Measurements from ENCODE around the gene TSC2.
"Not testable (repeated sequence)": the region's sequence is repeated elsewhere in the genome, so short reads cannot be mapped to it uniquely, and the experiment has no call there.

TSC2 gene

GRCh38 chr16:2092256-2092620, 44.5 kb downstream of the TSC2 start:
- H3K4me3 Mint-ChIP-seq: no peak overlapping the region
- H3K27ac Mint-ChIP-seq: no peak overlapping the region
- no peak for DNase-seq (ENCODE audit: low spot score)
- peaks cover 4% of the 10 kb centered on the region for H3K36me3 Mint-ChIP-seq (ENCODE audit: low read depth)
- no peaks in the 10 kb centered on the region for H3K27me3 Mint-ChIP-seq (ENCODE audit: low read depth)
- no peaks in the 10 kb centered on the region for H3K9me3 Mint-ChIP-seq
- no peaks in the 10 kb centered on the region for H3K4me1 Mint-ChIP-seq (ENCODE audit: low read depth)

- H3K27me3 Mint-ChIP-seq (ENCODE audit: low read depth): no peaks in the 10 kb centered on the region
Measured at GRCh38 chr16:2092866-2093265, 45.1 kb downstream of the TSC2 start.

GRCh38 chr16:2093793-2094192, 46.0 kb downstream of the TSC2 start:
- H3K9me3 Mint-ChIP-seq: no peaks in the 10 kb centered on the region
- H3K27me3 Mint-ChIP-seq (ENCODE audit: low read depth): no peaks in the 10 kb centered on the region
- H3K36me3 Mint-ChIP-seq (ENCODE audit: low read depth): peaks cover 4% of the 10 kb centered on the region
- no peak overlapping the region for H3K27ac Mint-ChIP-seq
- DNase-seq (ENCODE audit: low spot score): no peak
- no peaks in the 10 kb centered on the region for H3K4me1 Mint-ChIP-seq (ENCODE audit: low read depth)
- no peak overlapping the region for H3K4me3 Mint-ChIP-seq

More at GRCh38 chr16:2092866-2093265, 45.1 kb downstream of the TSC2 start:
- no peaks in the 10 kb centered on the region for H3K9me3 Mint-ChIP-seq
- no peaks in the 10 kb centered on the region for H3K4me1 Mint-ChIP-seq (ENCODE audit: low read depth)
- H3K4me3 Mint-ChIP-seq: no peak overlapping the region
- no peak for DNase-seq (ENCODE audit: low spot score)
- no peak overlapping the region for H3K27ac Mint-ChIP-seq
- H3K36me3 Mint-ChIP-seq (ENCODE audit: low read depth): peaks cover 4% of the 10 kb centered on the region

- H3K4me1 Mint-ChIP-seq (ENCODE audit: low read depth): no peaks in the 10 kb centered on the region
- H3K4me3 Mint-ChIP-seq: no peak overlapping the region
- no peak for DNase-seq (ENCODE audit: low spot score)
- peaks cover 1% of the 10 kb centered on the region for H3K36me3 Mint-ChIP-seq (ENCODE audit: low read depth)
- no peaks in the 10 kb centered on the region for H3K27me3 Mint-ChIP-seq (ENCODE audit: low read depth)
- no peak overlapping the region for H3K27ac Mint-ChIP-seq
- no peaks in the 10 kb centered on the region for H3K9me3 Mint-ChIP-seq
Measured at GRCh38 chr16:2095315-2095853, 47.6 kb downstream of the TSC2 start.

- H3K36me3 Mint-ChIP-seq (ENCODE audit: low read depth): no peaks in the 10 kb centered on the region
- no peak overlapping the region for H3K27ac Mint-ChIP-seq
- no peak overlapping the region for H3K4me3 Mint-ChIP-seq
- no peaks in the 10 kb centered on the region for H3K4me1 Mint-ChIP-seq (ENCODE audit: low read depth)
- DNase-seq (ENCODE audit: low spot score): no peak
- H3K27me3 Mint-ChIP-seq (ENCODE audit: low read depth): no peaks in the 10 kb centered on the region
- no peaks in the 10 kb centered on the region for H3K9me3 Mint-ChIP-seq
Measured at GRCh38 chr16:2095918-2096582, 48.3 kb downstream of the TSC2 start.

- Mint-ChIP-seq H3K4me3 (no peak overlapping the region), H3K9me3 (no peaks in the 10 kb centered on the region), H3K27ac (no peak overlapping the region), H3K4me1 (ENCODE audit: low read depth) (no peaks in the 10 kb centered on the region), H3K27me3 (ENCODE audit: low read depth) (no peaks in the 10 kb centered on the region), H3K36me3 (ENCODE audit: low read depth) (peaks cover 2% of the 10 kb centered on the region)
- DNase-seq (ENCODE audit: low spot score): no peak
Measured at GRCh38 chr16:2096853-2097595, 49.2 kb downstream of the TSC2 start.

GRCh38 chr16:2097689-2098088, 49.9 kb downstream of the TSC2 start:
- not testable (repeated sequence) for H3K4me1 Mint-ChIP-seq (ENCODE audit: low read depth); H3K36me3 Mint-ChIP-seq (ENCODE audit: low read depth); H3K9me3 Mint-ChIP-seq; H3K27ac Mint-ChIP-seq; H3K27me3 Mint-ChIP-seq (ENCODE audit: low read depth); H3K4me3 Mint-ChIP-seq; DNase-seq (ENCODE audit: low spot score)

GRCh38 chr16:2101581-2101980, 53.8 kb downstream of the TSC2 start:
- not testable (repeated sequence) for H3K9me3 Mint-ChIP-seq; H3K27me3 Mint-ChIP-seq (ENCODE audit: low read depth); H3K36me3 Mint-ChIP-seq (ENCODE audit: low read depth)

GRCh38 chr16:2102471-2102870, 54.7 kb downstream of the TSC2 start:
- Mint-ChIP-seq H3K9me3 (no peaks in the 10 kb centered on the region), H3K27me3 (ENCODE audit: low read depth) (no peaks in the 10 kb centered on the region), H3K4me3 (no peak overlapping the region), H3K36me3 (ENCODE audit: low read depth) (peaks cover 2% of the 10 kb centered on the region), H3K27ac (no peak overlapping the region), H3K4me1 (ENCODE audit: low read depth) (no peaks in the 10 kb centered on the region)
- no peak for DNase-seq (ENCODE audit: low spot score)

More at GRCh38 chr16:2101581-2101980, 53.8 kb downstream of the TSC2 start:
- not testable (repeated sequence) for H3K4me1 Mint-ChIP-seq (ENCODE audit: low read depth); H3K4me3 Mint-ChIP-seq; H3K27ac Mint-ChIP-seq; DNase-seq (ENCODE audit: low spot score)

- not testable (repeated sequence) for H3K4me3 Mint-ChIP-seq; H3K9me3 Mint-ChIP-seq; H3K36me3 Mint-ChIP-seq (ENCODE audit: low read depth); H3K27me3 Mint-ChIP-seq (ENCODE audit: low read depth); H3K4me1 Mint-ChIP-seq (ENCODE audit: low read depth); DNase-seq (ENCODE audit: low spot score); H3K27ac Mint-ChIP-seq
Measured at GRCh38 chr16:2104464-2104863, 56.7 kb downstream of the TSC2 start.

GRCh38 chr16:2105291-2105690, 57.5 kb downstream of the TSC2 start:
- not testable (repeated sequence) for H3K27ac Mint-ChIP-seq

GRCh38 chr16:2105769-2106168, 58.0 kb downstream of the TSC2 start:
- H3K27ac Mint-ChIP-seq; H3K9me3 Mint-ChIP-seq; H3K36me3 Mint-ChIP-seq (ENCODE audit: low read depth); H3K27me3 Mint-ChIP-seq (ENCODE audit: low read depth); H3K4me3 Mint-ChIP-seq; H3K4me1 Mint-ChIP-seq (ENCODE audit: low read depth); DNase-seq (ENCODE audit: low spot score): not testable (repeated sequence)

More at GRCh38 chr16:2105291-2105690, 57.5 kb downstream of the TSC2 start:
- not testable (repeated sequence) for H3K27me3 Mint-ChIP-seq (ENCODE audit: low read depth); H3K4me1 Mint-ChIP-seq (ENCODE audit: low read depth); DNase-seq (ENCODE audit: low spot score); H3K9me3 Mint-ChIP-seq; H3K4me3 Mint-ChIP-seq; H3K36me3 Mint-ChIP-seq (ENCODE audit: low read depth)

GRCh38 chr16:2106211-2106610, 58.4 kb downstream of the TSC2 start:
- H3K27me3 Mint-ChIP-seq (ENCODE audit: low read depth); H3K4me1 Mint-ChIP-seq (ENCODE audit: low read depth); H3K9me3 Mint-ChIP-seq; DNase-seq (ENCODE audit: low spot score); H3K27ac Mint-ChIP-seq; H3K4me3 Mint-ChIP-seq; H3K36me3 Mint-ChIP-seq (ENCODE audit: low read depth): not testable (repeated sequence)

- H3K27me3 Mint-ChIP-seq (ENCODE audit: low read depth); H3K27ac Mint-ChIP-seq; DNase-seq (ENCODE audit: low spot score); H3K4me1 Mint-ChIP-seq (ENCODE audit: low read depth); H3K9me3 Mint-ChIP-seq; H3K4me3 Mint-ChIP-seq; H3K36me3 Mint-ChIP-seq (ENCODE audit: low read depth): not testable (repeated sequence)
Measured at GRCh38 chr16:2107121-2107790, 59.5 kb downstream of the TSC2 start.
